ENCODE results near the gene COG2. TPM values are rescaled to one million over a fixed set of nuclear protein-coding genes. Genes with fewer than 3 reads are reported as not detected.
"Not testable (repeated sequence)": the region's sequence is repeated elsewhere in the genome, so short reads cannot be mapped to it uniquely, and the experiment has no call there.

COG2 gene
- total RNA-seq, 1 experiment from 2014 or later, result 59.2 TPM

GRCh38 chr1:230694991-230695390, 52.7 kb downstream of the COG2 start:
- Mint-ChIP-seq H3K27ac (ENCODE audit: unreplicated experiment) (no peak overlapping the region), H3K27me3 (ENCODE audit: unreplicated experiment) (no peaks in the 10 kb centered on the region), H3K4me1 (ENCODE audit: low read depth, unreplicated experiment) (no peaks in the 10 kb centered on the region), H3K9me3 (ENCODE audit: low read depth, unreplicated experiment) (no peaks in the 10 kb centered on the region), H3K4me3 (ENCODE audit: low read depth, unreplicated experiment) (no peak overlapping the region), H3K36me3 (ENCODE audit: insufficient read depth, unreplicated experiment) (peaks cover 32% of the 10 kb centered on the region)
- no peak for TF ChIP-seq CTCF (IDR thresholded peaks at IDR 0.05; ENCODE audit: unreplicated experiment)
- CTCF ChIA-PET, result no interaction called here
- intact Hi-C loops (cut with micrococcal nuclease; ENCODE audit: unreplicated experiment), result no loop called here
- DNase-seq, result no peak
- no TSS peak for BruUV-seq (replicated peaks)

- no peaks in the 10 kb centered on the region for H3K4me1 Mint-ChIP-seq (ENCODE audit: low read depth, unreplicated experiment)
- H3K36me3 Mint-ChIP-seq (ENCODE audit: insufficient read depth, unreplicated experiment), result peaks cover 27% of the 10 kb centered on the region
- CTCF ChIA-PET, result interaction anchor here (0.8 kb wide), 1 partner anchor 919 kb away, joined by 3 read pairs; no protein-coding TSS in a partner anchor
- BruUV-seq (replicated peaks), result no TSS peak
- intact Hi-C loops (cut with micrococcal nuclease; ENCODE audit: unreplicated experiment), result no loop called here
- H3K9me3 Mint-ChIP-seq (ENCODE audit: low read depth, unreplicated experiment), result no peaks in the 10 kb centered on the region
- no peaks in the 10 kb centered on the region for H3K27me3 Mint-ChIP-seq (ENCODE audit: unreplicated experiment)
- DNase-seq, result no peak
- H3K27ac Mint-ChIP-seq (ENCODE audit: unreplicated experiment), result no peak overlapping the region
- H3K4me3 Mint-ChIP-seq (ENCODE audit: low read depth, unreplicated experiment), result no peak overlapping the region
- TF ChIP-seq CTCF (IDR thresholded peaks at IDR 0.05; ENCODE audit: unreplicated experiment), result no peak
Measured at GRCh38 chr1:230696218-230696617, 53.9 kb downstream of the COG2 start.

- no peaks in the 10 kb centered on the region for H3K9me3 Mint-ChIP-seq (ENCODE audit: low read depth, unreplicated experiment)
Measured at GRCh38 chr1:230696722-230697437, 54.6 kb downstream of the COG2 start.

GRCh38 chr1:230698130-230698529, 55.8 kb downstream of the COG2 start:
- BruUV-seq (replicated peaks), result no TSS peak
- Mint-ChIP-seq H3K4me1 (ENCODE audit: low read depth, unreplicated experiment) (peaks cover 6% of the 10 kb centered on the region), H3K9me3 (ENCODE audit: low read depth, unreplicated experiment) (no peaks in the 10 kb centered on the region), H3K27ac (ENCODE audit: unreplicated experiment) (no peak overlapping the region), H3K4me3 (ENCODE audit: low read depth, unreplicated experiment) (no peak overlapping the region), H3K27me3 (ENCODE audit: unreplicated experiment) (no peaks in the 10 kb centered on the region), H3K36me3 (ENCODE audit: insufficient read depth, unreplicated experiment) (peaks cover 11% of the 10 kb centered on the region)
- no peak for TF ChIP-seq CTCF (IDR thresholded peaks at IDR 0.05; ENCODE audit: unreplicated experiment)
- CTCF ChIA-PET, result no interaction called here
- intact Hi-C loops (cut with micrococcal nuclease; ENCODE audit: unreplicated experiment), result no loop called here
- DNase-seq, result no peak

More at GRCh38 chr1:230696722-230697437, 54.6 kb downstream of the COG2 start:
- no peak overlapping the region for H3K27ac Mint-ChIP-seq (ENCODE audit: unreplicated experiment)
- no peak for DNase-seq
- H3K4me3 Mint-ChIP-seq (ENCODE audit: low read depth, unreplicated experiment), result no peak overlapping the region
- no peaks in the 10 kb centered on the region for H3K27me3 Mint-ChIP-seq (ENCODE audit: unreplicated experiment)
- no TSS peak for BruUV-seq (replicated peaks)
- H3K4me1 Mint-ChIP-seq (ENCODE audit: low read depth, unreplicated experiment), result no peaks in the 10 kb centered on the region
- intact Hi-C loops (cut with micrococcal nuclease; ENCODE audit: unreplicated experiment), result no loop called here
- CTCF ChIA-PET, result interaction anchor here (0.8 kb wide), 1 partner anchor 919 kb away, joined by 3 read pairs; no protein-coding TSS in a partner anchor
- peaks cover 20% of the 10 kb centered on the region for H3K36me3 Mint-ChIP-seq (ENCODE audit: insufficient read depth, unreplicated experiment)
- no peak for TF ChIP-seq CTCF (IDR thresholded peaks at IDR 0.05; ENCODE audit: unreplicated experiment)

- intact Hi-C loops (cut with micrococcal nuclease; ENCODE audit: unreplicated experiment); H3K27me3 Mint-ChIP-seq (ENCODE audit: unreplicated experiment); DNase-seq; H3K9me3 Mint-ChIP-seq (ENCODE audit: low read depth, unreplicated experiment); H3K27ac Mint-ChIP-seq (ENCODE audit: unreplicated experiment); CTCF ChIA-PET; H3K4me3 Mint-ChIP-seq (ENCODE audit: low read depth, unreplicated experiment); BruUV-seq (replicated peaks): not testable (repeated sequence)
- H3K4me1 Mint-ChIP-seq (ENCODE audit: low read depth, unreplicated experiment), result peaks cover 14% of the 10 kb centered on the region
- peaks cover 10% of the 10 kb centered on the region for H3K36me3 Mint-ChIP-seq (ENCODE audit: insufficient read depth, unreplicated experiment)
Measured at GRCh38 chr1:230698964-230699363, 56.7 kb downstream of the COG2 start.
